Measurements from ENCODE around the gene PPP3R1.

Gene PPP3R1

GRCh38 chr2:68248806-68249205 is 3.5 kb downstream of the PPP3R1 start:
- no peak for TF ChIP-seq CTCF (IDR thresholded peaks at IDR 0.05; ENCODE audit: extremely low read depth, missing control alignments)
- no peak for DNase-seq (ENCODE audit: low spot score)

GRCh38 chr2:68248361-68248760 is 4.0 kb downstream of the PPP3R1 start:
- DNase-seq (ENCODE audit: low spot score), result no peak
- TF ChIP-seq CTCF (IDR thresholded peaks at IDR 0.05; ENCODE audit: extremely low read depth, missing control alignments), result no peak

- no peak for DNase-seq (ENCODE audit: low spot score)
- no peak for TF ChIP-seq CTCF (IDR thresholded peaks at IDR 0.05; ENCODE audit: extremely low read depth, missing control alignments)
Measured at GRCh38 chr2:68246396-68246795, 5.9 kb downstream of the PPP3R1 start.

- TF ChIP-seq CTCF (IDR thresholded peaks at IDR 0.05; ENCODE audit: extremely low read depth, missing control alignments), result no peak
- DNase-seq (ENCODE audit: low spot score), result no peak
Measured at GRCh38 chr2:68245672-68246071, 6.7 kb downstream of the PPP3R1 start.

- TF ChIP-seq CTCF (IDR thresholded peaks at IDR 0.05; ENCODE audit: extremely low read depth, missing control alignments), result no peak
- DNase-seq (ENCODE audit: low spot score), result no peak
Measured at GRCh38 chr2:68245066-68245465, 7.3 kb downstream of the PPP3R1 start.

- TF ChIP-seq CTCF (IDR thresholded peaks at IDR 0.05; ENCODE audit: extremely low read depth, missing control alignments), result no peak
- no peak for DNase-seq (ENCODE audit: low spot score)
Measured at GRCh38 chr2:68244456-68244855, 7.9 kb downstream of the PPP3R1 start.

GRCh38 chr2:68241732-68242131 is 10.6 kb downstream of the PPP3R1 start:
- no peak for TF ChIP-seq CTCF (IDR thresholded peaks at IDR 0.05; ENCODE audit: extremely low read depth, missing control alignments)

More at GRCh38 chr2:68241732-68242131, 10.6 kb downstream of the PPP3R1 start:
- DNase-seq (ENCODE audit: low spot score), result no peak

Measured in GM20000 (cell line).